Upper lobe of left lung (tissue), 6 donors: ENCODE measurements around the gene SLC25A22. TPM values are rescaled to one million over a fixed set of nuclear protein-coding genes. Genes with fewer than 3 reads are reported as not detected.
A peak's percentile ranks its signal among the peaks of the same experiment; 100 is the strongest.

Source experiments
- ATAC-seq, 2 donors: fragments of 200-7000 bp; cut with Tn5 transposase; one replicate each; pipeline ENCODE4 v1.9.1; 2022; ENCODE audit warnings: mild to moderate bottlenecking in 2 of 2, moderate library complexity in 2 of 2; ENCODE audit not compliant: low FRiP score in 2 of 2
- DNase-seq, 2 donors: peaks; one replicate each; pipeline ENCODE4 v3.0.0-alpha.2; 2019 to 2020
- H3K27ac ChIP-seq, 4 donors: fragments of 200-600 bp; sonication (generic); one replicate each; pipeline ENCODE4 v1.5.1; 2016 to 2019
- H3K27me3 ChIP-seq, 4 donors: fragments of 200-600 bp; sonication (generic); one replicate each; pipeline ENCODE4 v1.5.1; 2017 to 2019
- H3K36me3 ChIP-seq, 4 donors: fragments of 200-600 bp; sonication (generic); one replicate each; pipeline ENCODE4 v1.5.1; 2016 to 2019
- H3K4me1 ChIP-seq, 4 donors: fragments of 200-600 bp; sonication (generic); one replicate each; pipeline ENCODE4 v1.5.1; 2018 to 2019
- H3K4me3 ChIP-seq, 4 donors: fragments of 200-600 bp; sonication (generic); one replicate each; pipeline ENCODE4 v1.5.1; 2017 to 2019; ENCODE audit warnings: mild to moderate bottlenecking in 2 of 4, moderate library complexity in 1 of 4
- H3K9me3 ChIP-seq, 4 donors: fragments of 200-600 bp; sonication (generic); one replicate each; pipeline ENCODE4 v1.5.1; 2018 to 2019
- CTCF ChIP-seq, 6 experiments: fragments of 450-650 bp in 4 of 6; fragments of 200-600 bp in 2 of 6; sonication (generic) in 2 of 6; IDR thresholded peaks; one replicate each; pipeline ENCODE4 v1.5.1; 2016 to 2019; ENCODE audit warnings: antibody characterized with exemption in 6 of 6
- EP300 ChIP-seq, 4 donors: sonication (generic); formaldehyde crosslinking; IDR thresholded peaks; one replicate each; pipeline ENCODE4 v1.5.1; 2017; ENCODE audit warnings: antibody characterized with exemption in 4 of 4, control low read depth in 2 of 4
- POLR2A ChIP-seq, 4 donors: fragments of 450-650 bp; IDR thresholded peaks; one replicate each; pipeline ENCODE4 v1.5.1; 2016 to 2017; ENCODE audit warnings: antibody characterized with exemption in 4 of 4, mild to moderate bottlenecking in 2 of 4
- POLR2AphosphoS5 ChIP-seq, 2 donors: sonication (generic); formaldehyde crosslinking; IDR thresholded peaks; one replicate each; pipeline ENCODE4 v1.5.1; 2017; ENCODE audit warnings: antibody characterized with exemption in 2 of 2
- WGBS, 2 donors: methylation state at CpG; one replicate each; pipeline ENCODE4 v1.1.5; 2017 to 2018; 5-methylcytosine and 5-hydroxymethylcytosine counted together
- total RNA-seq, 6 donors: library from RNA; depleted of rRNA in 4 of 6; stranded (reverse); fragments of >200 nt in 4 of 6; gene quantifications; one replicate each; pipeline versions ENCODE4 v1.1.0 to v1.2.1, GENCODE V29; 2016 to 2021
- donor health status: DM: no; HTN: no; CAD: no; lungs with moderate emphysema.
- donor health status: DM: no; HTN: yes; CAD: no; lungs with severe emphysema.

Gene SLC25A22
- total RNA-seq, 6 donors from 2014 or later: 13.6 to 29.3 (median 22.3) TPM

- Histone ChIP-seq H3K27me3 (peaks cover 0 to 3% (median under 1%) of the 10 kb centered on the region in 4 donors), H3K9me3 (no peaks in the 10 kb centered on the region), H3K4me3 (peak overlapping the region; percentile 56 to 84 (median 80)), H3K4me1 (peaks cover 26 to 48% (median 29%) of the 10 kb centered on the region in 4 donors), H3K36me3 (peaks cover 3 to 32% (median 21%) of the 10 kb centered on the region in 4 donors), H3K27ac (peak overlapping the region; percentile 80 to 91 (median 88))
- 51 to 64% methylated on average over 19 to 36 of the region's 38 CpGs for WGBS, 2 donors
- DNase-seq: peak; percentile 71 to 86
- no peak for TF ChIP-seq POLR2AphosphoS5 (IDR thresholded peaks at IDR 0.05)
- ATAC-seq: no peak
Observed at GRCh38 chr11:794766-795633, 3.1 kb downstream of the SLC25A22 start.

GRCh38 chr11:794013-794765, 3.9 kb downstream of the SLC25A22 start:
- H3K9me3 ChIP-seq: no peaks in the 10 kb centered on the region
- peaks cover 0 to 11% (median 5%) of the 10 kb centered on the region in 4 donors for H3K27me3 ChIP-seq
- 83 to 92% methylated on average over 7 to 30 of the region's 31 CpGs for WGBS, 2 donors
- peak overlapping the region in 2 of 4 donors; percentile 88 to 91 for H3K27ac ChIP-seq
- H3K4me1 ChIP-seq: peaks cover 26 to 54% (median 30%) of the 10 kb centered on the region in 4 donors
- H3K4me3 ChIP-seq: peak overlapping the region in 2 of 4 donors; percentile 80 to 84
- TF ChIP-seq EP300 (IDR thresholded peaks at IDR 0.05): no peak
- TF ChIP-seq POLR2A (IDR thresholded peaks at IDR 0.05): no peak
- TF ChIP-seq CTCF (IDR thresholded peaks at IDR 0.05): no peak
- TF ChIP-seq POLR2AphosphoS5 (IDR thresholded peaks at IDR 0.05): no peak
- ATAC-seq (no peak), DNase-seq (peak in 1 of 2 donors; percentile 81)
- H3K36me3 ChIP-seq: peaks cover 3 to 32% (median 20%) of the 10 kb centered on the region in 4 donors

- WGBS, 2 donors: 93 to 100% methylated on average over 2 to 4 of the region's 7 CpGs
- H3K4me1 ChIP-seq: peaks cover 26 to 51% (median 29%) of the 10 kb centered on the region in 4 donors
- H3K9me3 ChIP-seq: no peaks in the 10 kb centered on the region
- H3K27ac ChIP-seq: no peak overlapping the region
- DNase-seq (peak in 1 of 2 donors; percentile 72), ATAC-seq (no peak)
- H3K36me3 ChIP-seq: peaks cover 3 to 32% (median 18%) of the 10 kb centered on the region in 4 donors
- no peak for TF ChIP-seq POLR2AphosphoS5 (IDR thresholded peaks at IDR 0.05)
- TF ChIP-seq POLR2A (IDR thresholded peaks at IDR 0.05): no peak
- no peak for TF ChIP-seq EP300 (IDR thresholded peaks at IDR 0.05)
- H3K27me3 ChIP-seq: peaks cover 0 to 17% (median 10%) of the 10 kb centered on the region in 4 donors
- no peak overlapping the region for H3K4me3 ChIP-seq
Observed at GRCh38 chr11:793556-793955, 4.5 kb downstream of the SLC25A22 start.

GRCh38 chr11:792873-793272, 5.2 kb downstream of the SLC25A22 start:
- no peak overlapping the region for H3K27ac ChIP-seq
- DNase-seq: peak in 1 of 2 donors; percentile 67
- H3K36me3 ChIP-seq: peaks cover 3 to 32% (median 18%) of the 10 kb centered on the region in 4 donors
- H3K9me3 ChIP-seq: no peaks in the 10 kb centered on the region
- no peak overlapping the region for H3K4me3 ChIP-seq
- peaks cover 0 to 22% (median 10%) of the 10 kb centered on the region in 4 donors for H3K27me3 ChIP-seq
- 92 to 96% methylated on average over 5 to 12 of the region's 13 CpGs for WGBS, 2 donors
- TF ChIP-seq EP300 (IDR thresholded peaks at IDR 0.05): no peak
- ATAC-seq: no peak
- peaks cover 22 to 45% (median 25%) of the 10 kb centered on the region in 4 donors for H3K4me1 ChIP-seq

- TF ChIP-seq EP300 (IDR thresholded peaks at IDR 0.05) (no peak), POLR2AphosphoS5 (IDR thresholded peaks at IDR 0.05) (no peak), POLR2A (IDR thresholded peaks at IDR 0.05) (no peak), CTCF (IDR thresholded peaks at IDR 0.05) (no peak)
- peaks cover 22 to 41% (median 25%) of the 10 kb centered on the region in 4 donors for H3K4me1 ChIP-seq
- no peak for ATAC-seq
- H3K27me3 ChIP-seq: peaks cover 0 to 22% (median 10%) of the 10 kb centered on the region in 4 donors
- WGBS, 2 donors: 93 to 99% methylated on average over 7 to 12 of the region's 15 CpGs
- H3K36me3 ChIP-seq: peaks cover 3 to 32% (median 18%) of the 10 kb centered on the region in 4 donors
- H3K27ac ChIP-seq: no peak overlapping the region
- no peak overlapping the region for H3K4me3 ChIP-seq
- peak in 1 of 2 donors; percentile 81 for DNase-seq
- H3K9me3 ChIP-seq: no peaks in the 10 kb centered on the region
Observed at GRCh38 chr11:792535-792821, 5.6 kb downstream of the SLC25A22 start.
